GM18511 (cell line): Measurements from ENCODE around the gene AADACL4.
"Not testable (repeated sequence)": the region's sequence is repeated elsewhere in the genome, so short reads cannot be mapped to it uniquely, and the experiment has no call there.

ENCODE experiments used
- ATAC-seq: cut with Tn5 transposase; IDR thresholded peaks from one replicate; pipeline ENCODE4 v1.9.1; 2021; ENCODE audit warnings: mild to moderate bottlenecking, moderate library complexity; ENCODE audit not compliant: unreplicated experiment

The AADACL4 gene

DNA sequence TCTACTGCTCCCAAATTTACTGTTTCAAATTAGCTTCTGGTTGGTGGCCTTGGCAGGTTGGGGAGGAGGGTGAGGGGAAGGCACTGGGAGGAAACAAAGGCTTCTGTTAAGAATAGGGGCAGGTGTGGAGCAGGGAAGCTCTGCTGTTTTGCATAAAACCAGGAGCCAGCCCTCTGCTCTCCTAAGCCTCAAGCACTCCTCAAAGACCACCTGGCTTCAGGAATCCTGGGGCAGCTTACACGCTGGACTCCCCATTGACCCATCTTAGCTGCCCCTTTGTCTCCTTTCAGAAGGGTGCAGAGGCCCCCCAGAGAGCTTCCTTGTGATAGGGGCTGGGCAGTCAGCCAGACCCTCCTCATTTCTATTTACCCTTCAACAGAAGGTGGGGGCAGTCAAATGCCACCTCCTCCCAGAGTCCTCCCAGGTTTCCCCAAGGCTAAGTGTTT is 14.4 kb upstream of the AADACL4 start:
- no peak for ATAC-seq

DNA sequence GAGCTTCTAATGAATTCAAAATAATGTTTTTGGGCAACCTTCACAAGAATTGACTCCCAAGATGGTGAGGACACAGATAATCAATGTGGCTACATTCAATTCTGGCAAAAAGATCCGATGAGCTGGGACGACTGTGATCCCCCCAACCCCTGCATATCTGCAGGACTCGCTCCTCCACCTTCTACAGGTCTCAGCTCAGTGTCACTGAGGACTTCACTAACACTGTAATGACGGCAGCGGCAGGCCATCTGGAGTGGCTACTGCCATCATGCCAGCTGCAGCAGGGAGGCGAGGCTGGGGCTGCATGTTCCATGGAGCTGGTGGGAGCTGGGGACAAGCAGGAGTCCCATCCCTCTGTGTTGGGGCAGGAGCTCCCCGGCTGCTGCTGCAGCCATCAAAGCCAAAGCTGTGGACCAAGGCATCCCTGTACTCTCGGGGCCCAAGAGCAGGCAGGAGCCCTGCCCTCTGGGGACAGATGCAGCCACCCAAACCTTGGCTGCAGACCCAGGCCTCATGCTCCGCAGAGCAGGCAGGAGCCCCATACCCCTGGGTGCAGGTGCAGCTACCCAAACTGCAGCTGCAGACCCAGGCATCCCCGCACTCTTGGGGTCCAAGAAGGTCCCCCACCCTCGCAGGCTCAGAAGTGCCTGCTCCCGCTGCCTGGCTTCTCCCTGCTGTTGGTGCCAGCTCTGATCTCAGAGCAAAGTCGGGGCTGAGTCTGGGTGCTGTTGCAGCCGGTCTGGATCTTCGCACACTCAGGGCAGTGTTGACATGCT is 13.7 kb upstream of the AADACL4 start:
- ATAC-seq = no peak

DNA sequence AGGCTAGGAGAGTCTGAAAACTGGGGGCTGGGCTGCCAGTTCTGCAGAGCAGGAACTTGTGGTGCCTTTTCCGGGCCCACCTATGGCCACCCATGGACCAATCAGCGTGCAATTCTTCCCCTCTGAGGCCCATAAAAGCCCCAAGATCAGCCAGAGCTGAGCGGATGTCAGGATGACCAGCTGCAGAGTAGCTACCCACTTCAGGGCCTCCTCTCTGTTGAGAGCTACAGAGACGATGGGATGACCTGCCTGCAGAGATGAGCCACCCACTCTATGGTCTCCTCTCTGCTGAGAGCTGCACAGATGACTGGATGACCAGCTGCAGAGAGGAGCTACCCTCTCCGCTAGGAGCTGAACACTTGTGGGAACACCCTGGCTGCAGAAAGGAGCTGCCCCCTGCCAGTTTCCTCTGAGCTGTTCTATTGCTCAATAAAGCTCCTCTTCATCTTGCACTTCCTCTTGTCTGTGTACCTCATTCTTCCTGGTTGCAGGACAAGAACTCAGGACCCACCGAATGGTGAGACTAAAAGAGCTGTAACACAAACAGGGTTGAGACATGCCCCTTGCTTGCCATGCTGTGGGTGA is 12.8 kb upstream of the AADACL4 start:
- no peak for ATAC-seq

DNA sequence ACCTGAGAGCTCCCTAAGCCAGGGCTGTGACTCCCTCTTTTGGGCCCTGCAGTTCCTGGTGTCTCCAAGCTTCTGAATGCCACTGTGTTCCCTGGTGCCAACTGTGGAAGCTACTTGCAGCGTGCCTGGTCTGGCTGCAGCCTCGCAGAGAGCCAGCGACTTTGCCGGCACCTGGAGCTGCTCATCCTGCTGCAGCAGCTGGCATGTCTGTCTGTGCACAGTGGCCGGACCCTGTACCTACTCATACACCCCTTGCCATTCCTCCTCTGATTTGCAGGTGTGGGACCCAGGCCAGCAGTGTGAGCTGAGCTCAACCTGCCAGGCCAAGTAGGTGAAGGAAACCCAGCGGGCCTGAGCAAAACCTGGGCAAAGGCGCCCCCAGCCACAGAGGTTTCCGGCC is 12.3 kb upstream of the AADACL4 start:
- ATAC-seq = no peak

DNA sequence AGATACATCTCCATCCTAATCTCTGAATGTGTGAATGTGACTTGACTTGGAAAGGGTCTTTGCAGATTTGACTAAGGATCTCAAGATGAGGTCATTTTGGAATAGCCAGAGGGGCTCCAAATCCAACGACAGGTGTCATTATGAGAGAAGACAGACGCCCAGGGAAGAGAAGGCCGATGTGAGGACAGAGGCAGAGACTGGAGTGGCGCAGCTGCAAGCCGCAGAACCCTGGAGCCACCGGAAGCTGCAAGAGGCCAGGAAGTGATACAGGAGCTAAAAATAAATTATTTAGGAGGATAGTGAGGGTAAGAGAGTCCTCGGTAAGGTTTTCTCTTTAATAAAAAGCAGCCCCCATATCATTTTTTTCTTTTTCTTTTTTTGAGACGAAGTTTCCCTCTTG is 9.7 kb upstream of the AADACL4 start:
- ATAC-seq = no peak

DNA sequence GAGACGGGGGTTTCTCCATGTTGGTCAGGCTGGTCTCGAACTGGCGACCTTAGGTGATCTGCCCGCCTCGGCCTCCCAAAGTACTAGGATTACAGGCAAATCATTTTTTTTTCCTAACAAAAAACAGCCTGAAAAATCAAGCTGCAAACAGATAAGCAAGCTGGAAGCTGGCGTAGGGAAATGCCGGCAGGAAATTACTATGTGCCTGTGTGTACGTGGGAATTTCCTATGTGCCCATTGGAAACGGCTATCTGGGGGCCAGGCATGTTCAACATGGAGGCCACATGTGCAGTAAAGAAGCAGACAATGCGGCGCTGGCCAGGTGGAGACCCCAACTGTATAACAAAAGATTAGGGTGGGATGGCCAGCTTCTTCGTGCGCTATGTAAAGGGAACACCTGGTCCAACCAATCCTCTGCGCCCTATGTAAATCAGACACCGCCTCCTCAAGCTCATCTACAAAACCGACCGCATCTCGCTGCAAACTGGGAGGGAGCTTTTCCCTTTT is 9.1 kb upstream of the AADACL4 start:
- no peak for ATAC-seq

DNA sequence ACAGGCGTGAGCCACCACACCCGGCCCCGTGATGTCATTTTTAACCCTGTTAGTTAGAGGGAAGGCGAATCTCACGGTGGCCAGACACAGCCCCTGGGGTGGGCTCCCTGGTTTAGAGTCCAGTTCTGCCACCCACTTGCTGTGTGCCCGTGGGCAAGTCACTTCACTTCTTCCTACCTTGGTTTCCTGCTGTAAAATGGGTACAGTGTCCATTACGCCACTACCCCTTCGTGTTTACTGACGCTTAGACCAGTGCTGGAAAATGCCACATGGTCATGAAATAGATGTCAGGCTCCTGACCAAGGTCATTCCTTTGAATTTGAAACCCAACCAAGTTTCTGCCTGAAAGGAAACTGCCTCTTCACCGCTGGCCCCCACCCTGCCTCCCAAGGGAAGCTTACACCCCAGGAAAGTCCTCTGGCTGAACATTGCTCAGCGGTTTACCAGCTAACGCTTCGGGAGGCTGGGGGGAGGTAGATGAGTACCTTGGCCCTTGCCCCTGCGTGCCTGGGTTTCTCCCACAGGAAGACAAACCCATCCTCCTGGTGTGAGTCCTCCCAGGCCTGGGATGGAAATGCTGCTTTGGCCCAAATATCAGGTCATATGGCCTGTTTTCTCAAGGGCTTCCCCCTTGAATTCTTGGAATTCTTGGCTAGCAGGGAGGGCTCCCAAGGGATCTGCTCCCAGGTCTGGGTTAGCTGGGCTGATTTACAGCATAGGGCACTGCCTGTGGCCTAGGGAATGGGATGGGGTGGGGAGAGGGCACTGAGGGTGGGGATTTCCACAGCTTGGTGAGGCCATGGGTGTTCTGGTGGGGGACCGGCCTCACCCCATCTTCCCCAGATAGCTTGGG is 7.6 kb upstream of the AADACL4 start:
- ATAC-seq = no peak

DNA sequence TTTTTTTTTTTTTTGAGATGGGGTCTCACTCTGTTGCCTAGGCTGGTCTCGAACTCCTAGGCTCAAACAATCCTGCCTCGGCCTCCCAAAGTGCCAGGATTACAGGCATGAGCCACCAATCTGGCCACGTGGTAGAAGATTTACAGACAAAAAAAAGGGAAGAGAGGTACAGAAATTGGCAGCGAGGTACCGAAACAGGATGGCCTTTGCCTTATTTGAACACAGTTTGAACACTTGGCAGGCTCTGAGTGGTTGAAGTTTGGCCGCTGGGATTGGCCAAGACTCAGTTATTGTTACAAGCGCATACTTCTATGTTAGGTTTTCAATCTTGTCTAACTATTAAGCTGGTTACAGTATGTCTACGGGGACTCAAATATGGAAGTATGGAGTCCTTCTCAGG is 6.2 kb upstream of the AADACL4 start:
- no peak for ATAC-seq

DNA sequence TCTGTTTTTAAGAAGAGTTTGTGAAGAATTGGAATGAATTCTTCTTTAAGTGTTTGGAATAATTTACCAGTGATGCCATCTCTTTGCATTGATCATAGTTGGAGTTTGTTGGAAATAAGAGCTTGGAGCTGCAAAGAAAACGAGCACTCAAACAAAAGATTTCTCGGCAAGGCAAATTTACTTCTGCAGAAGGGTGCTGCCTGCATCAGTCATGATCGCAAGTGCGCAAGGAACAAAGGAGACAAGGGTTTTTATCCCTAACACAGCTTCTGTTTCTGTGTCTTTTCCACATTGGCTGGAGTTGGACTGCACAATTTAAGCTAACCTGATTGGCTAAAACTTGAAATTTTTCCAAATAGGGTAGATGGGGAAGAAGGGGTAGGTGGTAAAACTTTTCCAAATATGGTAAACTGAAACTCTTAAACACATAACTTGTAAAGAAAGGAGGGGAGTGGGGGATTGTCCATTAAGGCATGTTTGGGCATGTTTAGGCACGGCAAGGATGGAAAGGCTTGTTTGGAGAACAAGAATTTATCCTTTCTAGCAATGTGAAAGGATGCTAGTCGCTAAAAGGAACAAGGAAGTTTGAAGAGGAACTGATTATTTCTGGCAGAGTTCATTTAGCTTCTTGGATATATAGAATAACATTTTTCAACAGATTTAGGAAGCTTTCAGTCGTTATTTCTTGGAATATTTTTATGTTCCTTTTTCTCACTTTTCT is 3.5 kb upstream of the AADACL4 start:
- ATAC-seq = no peak

DNA sequence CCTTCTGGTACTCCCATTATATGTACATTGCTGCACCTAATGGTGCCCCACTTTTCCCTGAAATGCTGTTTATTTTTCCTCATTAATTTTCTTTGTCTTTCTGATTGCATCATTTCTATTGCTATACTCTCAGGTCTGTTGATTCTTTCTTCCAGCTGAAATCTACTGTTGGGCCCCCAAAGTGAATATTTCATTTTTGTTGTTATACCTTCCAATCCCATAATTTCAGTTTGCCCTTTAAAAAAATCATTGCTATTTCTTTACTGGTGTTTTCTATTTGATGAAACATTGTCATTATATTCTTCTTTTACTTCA is 3.0 kb upstream of the AADACL4 start:
- ATAC-seq = no peak

DNA sequence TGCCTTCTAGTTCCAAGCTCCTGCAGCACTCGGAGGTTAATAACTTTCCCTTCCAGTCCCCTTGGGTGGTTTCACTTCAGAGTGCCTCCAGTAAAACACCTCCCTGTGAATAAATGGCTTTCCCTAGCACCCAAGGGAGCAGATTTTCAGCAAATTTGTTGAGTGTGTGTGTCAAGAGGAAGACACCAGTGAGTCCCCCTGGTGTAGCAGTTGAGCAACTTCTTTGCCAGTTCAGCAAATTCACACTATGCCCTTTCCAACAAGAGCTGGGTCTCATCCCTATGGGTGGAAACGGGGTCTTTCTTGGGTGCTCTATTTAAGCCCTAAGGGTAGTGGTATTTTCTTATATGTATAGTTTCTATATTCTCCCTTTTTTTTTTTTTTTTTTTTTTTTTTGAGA is 806 bp upstream of the AADACL4 start:
- no peak for ATAC-seq

DNA sequence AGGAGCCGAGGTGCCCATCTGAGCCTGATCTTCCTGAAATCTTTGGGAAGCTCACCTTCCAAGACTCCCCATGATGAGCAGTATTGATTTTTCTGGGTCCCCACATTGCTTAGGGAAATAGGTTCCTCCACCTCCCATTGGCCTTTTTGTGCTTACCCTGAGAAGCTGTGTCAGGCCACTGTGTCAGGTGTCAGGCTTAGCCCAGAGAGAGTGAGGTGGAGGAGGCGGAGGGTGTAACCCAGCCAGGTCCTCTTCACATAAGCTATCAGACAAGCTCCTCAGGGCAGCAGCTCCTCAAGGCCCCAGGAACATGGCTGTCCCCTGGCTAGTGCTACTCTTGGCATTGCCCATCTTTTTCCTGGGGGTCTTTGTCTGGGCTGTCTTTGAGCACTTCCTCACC is 352 bp downstream of the AADACL4 start:
- ATAC-seq = no peak

DNA sequence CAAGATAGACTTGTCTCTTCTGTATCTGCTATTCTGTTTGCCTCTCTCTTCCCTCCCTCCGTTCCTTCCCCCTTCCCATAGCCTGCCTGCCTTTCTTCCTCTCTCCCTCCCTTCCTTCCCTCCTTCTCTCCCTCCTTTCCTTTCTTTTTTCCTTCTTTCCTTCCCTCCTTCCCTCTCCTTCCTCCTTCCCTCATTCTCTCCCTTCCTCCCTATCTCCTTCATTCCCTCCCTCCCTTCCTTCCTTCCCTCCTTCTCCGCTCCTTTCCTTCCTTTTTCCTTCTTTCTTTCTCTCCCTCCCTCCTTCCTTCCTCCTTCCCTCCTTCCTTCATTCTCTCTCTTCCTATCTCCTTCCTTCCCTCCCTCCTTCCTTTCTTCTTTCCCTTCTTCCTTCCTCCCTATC is 944 bp downstream of the AADACL4 start:
- no peak for ATAC-seq

DNA sequence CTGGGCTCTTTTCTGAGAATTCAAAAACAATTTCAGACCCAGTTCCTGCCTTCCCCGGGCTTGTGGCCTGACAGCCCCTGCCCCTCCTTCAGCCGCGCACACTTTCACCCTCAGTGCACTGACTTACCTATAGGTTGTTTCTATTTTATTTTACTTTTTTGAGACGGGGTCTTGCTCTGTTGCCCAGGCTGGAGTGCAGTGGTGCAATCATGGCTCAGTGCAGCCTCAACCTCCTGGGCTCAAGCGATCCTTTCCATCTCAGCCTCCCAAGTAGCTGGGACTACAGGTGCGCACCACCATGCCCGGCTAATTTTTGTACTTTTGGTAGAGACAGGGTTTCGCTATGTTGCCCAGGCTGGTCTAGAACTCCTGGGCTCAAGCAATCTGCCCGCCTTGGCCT is 1.5 kb downstream of the AADACL4 start:
- ATAC-seq = not testable (repeated sequence)

DNA sequence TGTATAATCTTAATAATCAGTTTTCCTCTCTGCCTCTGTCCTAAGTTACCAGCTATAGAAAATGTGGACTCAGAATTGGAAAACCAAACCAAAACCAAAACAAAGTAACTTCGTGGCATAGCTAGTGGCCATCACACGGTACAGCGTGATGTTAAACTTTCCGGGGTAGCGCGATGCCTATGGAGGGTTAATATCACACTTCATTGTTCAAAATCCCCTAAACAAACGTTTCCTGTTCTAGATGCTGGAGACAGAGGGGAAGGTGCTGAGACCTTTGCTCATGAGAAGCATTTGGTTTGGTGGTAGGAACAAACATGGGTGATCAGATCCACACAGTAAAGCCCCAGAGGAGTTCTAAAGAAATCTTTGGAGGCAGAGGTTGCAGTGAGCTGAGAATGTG is 4.9 kb downstream of the AADACL4 start:
- ATAC-seq = no peak

DNA sequence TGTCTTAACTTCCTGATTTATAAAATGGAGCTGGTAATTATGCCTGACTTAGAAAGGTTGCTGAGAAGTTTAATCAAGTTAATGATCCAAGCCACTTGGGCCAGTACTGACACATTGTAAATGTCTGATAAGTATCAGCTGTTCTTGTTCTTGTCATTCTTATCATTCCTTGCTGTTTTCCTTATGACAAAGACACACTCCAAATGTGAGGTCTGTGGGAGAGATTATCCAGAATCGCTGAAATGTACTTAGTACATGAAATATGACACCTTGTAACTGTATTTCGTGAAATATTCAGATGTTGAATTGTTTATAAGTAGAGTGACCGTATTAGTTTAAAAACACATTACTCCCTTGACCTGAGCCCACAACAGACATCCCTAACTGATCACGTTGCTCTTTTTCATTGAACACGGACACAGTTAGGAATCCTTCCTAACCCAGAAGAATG is 6.1 kb downstream of the AADACL4 start:
- ATAC-seq = no peak

DNA sequence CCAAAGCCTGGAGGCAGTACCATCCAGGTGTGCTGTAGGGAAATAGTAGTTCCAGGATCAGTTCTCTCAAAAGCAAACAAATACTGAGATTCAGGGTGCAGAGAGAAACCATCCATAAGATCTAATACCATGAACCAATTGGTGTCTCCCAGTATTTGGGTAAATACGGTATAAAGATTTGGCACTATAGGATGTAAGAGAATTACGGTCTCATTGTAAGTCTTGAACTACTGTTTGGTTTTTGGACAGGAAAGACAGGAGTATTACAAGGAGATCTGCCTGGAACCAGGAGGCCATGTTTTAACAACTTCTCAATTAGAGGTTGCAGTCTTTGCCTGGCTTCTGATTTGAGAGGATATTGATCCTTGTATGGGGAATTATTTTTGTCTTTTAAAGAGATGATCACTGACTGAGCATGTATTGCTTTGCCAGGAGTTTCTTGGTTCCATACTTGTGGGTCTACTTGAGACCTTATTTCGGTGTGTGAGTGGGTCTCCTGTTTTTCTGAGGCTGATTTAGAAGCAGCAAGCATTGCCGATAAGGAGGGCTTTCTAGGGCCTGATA is 10.2 kb downstream of the AADACL4 start:
- no peak for ATAC-seq

DNA sequence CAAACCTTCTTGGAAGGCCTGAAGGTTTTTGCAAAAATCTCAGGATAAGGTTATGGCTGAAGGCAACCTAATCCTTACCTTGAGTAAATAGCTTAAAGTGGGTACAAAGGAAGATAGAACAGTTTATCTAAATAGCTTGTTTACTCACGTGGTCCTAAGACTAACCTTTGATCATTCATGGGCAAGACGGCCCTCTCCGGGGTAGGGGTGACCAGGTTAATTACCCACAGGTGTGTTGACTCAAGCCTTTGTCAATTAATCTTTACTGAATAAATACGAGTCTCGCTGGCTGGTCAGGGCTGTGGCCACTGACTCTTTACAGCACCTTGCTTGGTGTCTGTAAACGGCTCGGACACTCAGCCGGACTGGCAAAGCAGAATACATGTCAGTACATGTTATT is 10.8 kb downstream of the AADACL4 start:
- no peak for ATAC-seq

DNA sequence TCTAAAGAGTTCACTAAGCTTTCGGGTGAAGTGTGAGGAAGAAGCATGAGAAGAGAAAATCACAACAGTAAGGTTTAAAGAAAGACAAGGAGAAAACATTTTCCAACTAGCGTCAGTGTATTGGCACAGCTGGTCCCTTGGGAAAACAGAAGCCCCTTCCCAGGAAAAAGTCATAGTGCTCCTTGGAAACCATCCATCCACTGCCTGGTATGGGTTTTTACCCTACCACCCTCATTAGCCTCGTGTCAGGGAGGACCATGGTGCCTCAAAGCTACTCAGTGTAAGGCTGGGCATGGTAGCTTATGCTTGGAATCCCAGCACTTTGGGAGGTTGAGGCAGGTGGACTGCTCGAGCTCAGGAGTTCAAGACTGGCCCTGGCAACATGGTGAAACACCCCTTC is 12.7 kb downstream of the AADACL4 start:
- ATAC-seq = no peak

DNA sequence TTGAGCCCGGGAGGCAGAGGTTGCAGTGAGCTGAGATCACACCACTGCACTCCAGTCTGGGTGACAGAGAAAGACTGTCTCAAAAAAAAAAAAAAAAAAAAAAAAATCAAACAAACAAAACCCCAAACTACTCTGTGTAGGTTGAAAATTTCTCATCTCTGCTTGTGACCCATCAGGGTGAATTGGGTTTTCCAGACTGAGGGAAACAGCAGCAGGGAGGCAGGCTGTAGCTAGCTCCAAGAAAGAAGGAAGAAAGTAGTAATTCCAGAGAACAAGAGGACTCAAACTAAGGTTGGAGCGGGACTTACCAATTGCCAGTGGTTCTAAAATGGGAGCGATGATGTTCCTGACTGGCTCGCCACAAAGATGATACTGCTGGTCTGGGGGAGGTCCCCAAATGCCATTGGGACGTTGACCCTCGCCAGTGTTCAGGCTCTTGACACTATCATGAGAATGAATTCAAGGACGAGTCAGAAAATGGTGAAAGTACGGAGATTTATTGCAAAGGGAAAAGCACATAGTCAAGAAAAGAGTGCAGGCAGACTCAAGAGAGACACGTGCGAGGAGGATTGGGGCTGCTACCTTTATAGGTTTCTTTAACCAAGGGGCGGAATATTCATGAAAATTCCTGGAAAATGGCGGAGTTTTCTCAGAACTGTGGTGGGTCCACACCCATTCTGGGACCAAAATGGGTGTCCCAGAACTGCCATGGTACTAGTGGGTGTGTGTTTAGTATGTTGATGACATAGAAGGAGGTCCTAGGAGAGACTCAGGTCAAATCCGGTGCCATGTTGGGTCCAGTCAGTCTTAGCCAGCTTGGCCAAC is 13.4 kb downstream of the AADACL4 start:
- ATAC-seq = no peak
